GM19324 (cell line): Measurements from ENCODE around the gene ZNF587B.
"Not testable (repeated sequence)": the region's sequence is repeated elsewhere in the genome, so short reads cannot be mapped to it uniquely, and the experiment has no call there.

Experiments
- ATAC-seq: cut with Tn5 transposase; IDR thresholded peaks from one replicate; pipeline ENCODE4 v1.9.1; 2021; ENCODE audit warnings: mild to moderate bottlenecking, moderate library complexity; ENCODE audit not compliant: unreplicated experiment, low FRiP score

ZNF587B gene

DNA sequence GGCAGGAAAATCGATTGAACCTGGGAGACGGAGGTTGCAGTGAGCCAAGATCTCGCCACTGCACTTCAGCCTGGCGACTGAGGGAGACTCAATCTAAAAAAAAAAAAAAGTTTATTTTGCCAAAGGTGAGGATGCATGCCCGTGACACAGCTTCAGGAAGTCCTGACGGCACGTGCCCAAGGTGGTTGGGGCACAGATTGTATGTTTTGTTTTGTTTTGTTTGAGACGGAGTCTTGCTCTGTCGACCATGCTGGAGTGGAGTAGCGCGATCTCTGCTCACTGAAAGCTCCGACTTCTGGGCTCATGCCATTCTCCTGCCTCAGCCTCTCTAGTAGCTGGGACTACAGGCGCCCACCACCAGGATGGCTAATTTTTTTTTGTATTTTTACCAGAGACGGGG lies 12.1 kb upstream of the ZNF587B start:
- no peak for ATAC-seq

DNA sequence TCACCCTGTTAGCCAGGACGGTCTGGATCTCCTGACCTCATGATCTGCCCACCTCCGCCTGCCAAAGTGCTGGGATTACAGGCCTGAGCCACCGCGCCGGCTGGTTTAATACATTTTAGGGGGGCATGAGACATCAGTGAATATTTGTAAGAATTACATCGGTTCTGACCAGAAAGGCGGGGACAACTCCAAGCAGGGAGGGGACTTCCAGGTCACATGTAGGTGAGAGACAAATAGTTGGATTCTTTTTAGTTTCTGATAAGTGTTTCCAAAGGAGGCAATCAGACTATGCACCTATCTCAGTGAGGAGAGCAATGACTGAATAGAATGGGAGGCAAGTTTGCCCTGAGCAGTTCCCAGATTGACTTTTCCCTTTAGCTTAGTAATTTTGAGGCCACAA lies 11.7 kb upstream of the ZNF587B start:
- no peak for ATAC-seq

DNA sequence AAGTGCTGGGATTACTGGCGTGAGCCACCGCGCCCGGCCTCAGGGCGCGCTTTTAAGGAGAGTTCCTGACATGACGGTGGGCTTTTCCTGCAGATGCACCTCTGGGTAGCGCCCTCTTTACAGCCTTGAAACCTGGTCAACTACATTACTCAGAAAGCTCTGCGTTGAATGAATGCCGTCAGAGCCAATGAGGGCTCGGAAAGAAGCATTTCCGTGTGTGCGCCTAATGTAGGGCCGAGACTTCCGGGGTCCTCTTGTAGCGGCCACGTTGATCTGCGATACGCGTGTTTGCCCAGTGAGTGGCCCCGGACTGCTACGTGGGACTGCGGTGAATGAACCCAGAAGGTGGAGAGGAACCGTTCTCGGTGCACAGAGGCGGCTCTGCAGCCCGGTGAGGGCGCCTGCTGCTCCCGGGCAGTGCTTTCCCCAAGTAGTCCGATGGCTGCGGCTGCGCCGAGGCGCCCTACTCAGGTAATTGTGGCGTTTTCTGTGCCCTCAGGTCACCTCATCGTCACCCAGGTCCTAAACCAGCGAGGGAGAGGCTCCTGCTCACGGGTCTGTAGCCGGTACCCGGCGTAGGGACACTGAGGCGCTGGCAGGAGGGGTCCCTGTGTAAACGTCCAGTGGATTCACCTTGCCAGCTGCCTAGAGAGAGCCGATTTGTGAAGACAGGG lies 10.5 kb upstream of the ZNF587B start:
- peak; percentile 89 for ATAC-seq

DNA sequence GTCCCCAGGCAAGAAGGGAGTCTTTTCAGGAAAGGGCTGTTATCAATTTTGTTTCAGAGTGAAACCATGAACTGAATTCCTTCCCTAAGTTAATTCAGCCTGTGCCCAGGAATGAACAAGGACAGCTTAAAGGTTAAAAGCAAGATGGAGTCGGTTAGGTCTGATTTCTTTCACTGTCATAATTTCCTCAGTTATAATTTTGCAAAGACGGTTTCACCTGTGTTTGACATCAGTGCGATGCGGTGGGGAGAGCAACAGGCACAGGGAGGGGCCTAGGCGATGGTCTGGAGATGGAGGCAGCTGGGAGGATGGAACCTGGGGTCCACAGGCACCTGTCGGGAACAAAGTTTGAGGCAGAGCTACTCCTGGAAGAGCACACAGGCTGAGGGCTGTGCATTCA lies 9.5 kb upstream of the ZNF587B start:
- ATAC-seq = no peak

DNA sequence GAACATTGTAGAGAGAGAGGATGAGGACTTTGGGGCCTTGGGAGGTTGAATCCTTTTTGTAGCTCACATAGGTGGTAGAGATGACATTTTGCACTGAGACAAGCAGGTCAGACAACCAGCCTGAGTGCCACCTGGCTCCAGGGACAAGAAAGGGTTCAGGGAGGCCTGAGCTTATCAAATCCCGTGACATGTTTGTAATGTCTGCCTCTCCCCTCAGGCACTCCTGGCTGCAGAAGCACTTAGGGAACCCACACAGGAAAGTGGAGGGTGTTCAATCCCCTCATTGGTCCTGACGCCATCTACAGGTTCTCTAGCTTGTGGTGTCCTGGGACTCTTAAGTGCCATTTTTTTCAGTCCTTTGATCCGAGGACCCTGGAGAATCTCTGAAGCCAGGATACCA lies 9.0 kb upstream of the ZNF587B start:
- not testable (repeated sequence) for ATAC-seq

GRCh38 chr19:57821501-57821900 lies 8.6 kb upstream of the ZNF587B start:
- not testable (repeated sequence) for ATAC-seq

DNA sequence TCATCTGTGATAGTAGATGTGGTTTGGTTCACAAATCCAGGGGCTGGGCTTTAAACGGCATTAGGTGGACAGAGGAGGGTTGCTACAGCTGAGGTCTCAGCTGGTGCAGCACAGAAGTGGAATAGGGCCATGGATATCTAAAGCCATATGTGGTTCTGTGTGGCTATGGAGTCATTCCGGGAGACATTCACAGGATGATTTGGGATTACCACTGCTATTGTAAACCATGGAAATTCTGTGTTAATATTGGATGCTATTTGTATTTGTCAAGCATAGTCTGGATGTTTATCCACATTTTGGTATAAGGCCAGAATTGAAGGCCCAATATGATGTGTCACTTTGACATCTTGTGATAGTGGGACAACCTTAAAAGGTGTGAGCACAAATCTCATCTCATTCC lies 6.9 kb upstream of the ZNF587B start:
- ATAC-seq = not testable (repeated sequence)

- not testable (repeated sequence) for ATAC-seq
These were observed 6.5 kb upstream of the ZNF587B start for GRCh38 chr19:57823608-57824007.

DNA sequence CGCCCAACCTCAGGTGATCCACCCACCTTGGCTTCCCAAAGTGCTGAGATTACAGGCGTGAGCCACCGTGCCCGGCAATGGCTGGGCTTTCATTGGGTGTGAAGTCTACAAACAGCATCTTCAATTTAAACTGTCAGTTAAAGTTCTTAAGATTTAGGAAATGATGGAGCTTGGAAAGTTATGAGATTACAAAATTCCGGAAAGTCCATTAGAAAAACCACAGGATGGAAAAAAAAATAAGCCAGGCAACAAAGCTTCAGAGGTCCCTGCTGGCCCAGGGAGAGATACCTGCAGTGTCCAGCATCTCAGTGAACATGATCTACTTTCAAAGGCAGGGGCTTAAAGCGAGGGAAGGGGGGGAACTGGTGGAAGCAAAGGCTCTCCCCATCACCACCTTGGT lies 4.6 kb upstream of the ZNF587B start:
- no peak for ATAC-seq

GRCh38 chr19:57829316-57829715 lies 783 bp upstream of the ZNF587B start:
- no peak for ATAC-seq

GRCh38 chr19:57836991-57837390 lies 6.9 kb downstream of the ZNF587B start:
- ATAC-seq = not testable (repeated sequence)

DNA sequence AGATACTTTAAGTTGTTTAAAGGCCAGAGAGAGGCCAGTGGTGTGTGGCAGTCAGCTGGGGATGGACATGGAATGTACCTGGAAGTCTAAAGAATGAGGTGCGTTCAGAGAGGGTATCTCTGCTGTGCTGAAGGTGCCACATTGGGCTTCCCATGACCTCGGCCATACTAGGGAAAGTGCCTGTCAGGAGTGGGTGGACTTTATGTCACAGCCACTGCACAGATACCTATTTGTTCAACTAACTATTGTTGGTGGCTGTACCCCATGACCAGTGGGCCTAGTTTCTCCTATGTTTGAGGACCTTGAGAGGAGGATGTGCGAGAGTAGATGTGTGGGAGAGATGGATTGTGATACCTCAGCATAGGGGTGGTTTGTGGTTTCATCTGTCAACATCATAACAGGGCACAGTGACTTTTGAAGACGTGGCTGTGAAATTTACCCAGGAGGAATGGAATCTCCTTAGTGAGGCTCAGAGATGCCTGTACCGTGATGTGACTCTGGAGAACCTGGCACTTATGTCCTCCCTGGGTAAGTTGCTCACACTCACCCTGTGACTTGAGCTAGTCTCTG lies 8.6 kb downstream of the ZNF587B start:
- not testable (repeated sequence) for ATAC-seq

- no peak for ATAC-seq
These were observed 11.1 kb downstream of the ZNF587B start for GRCh38 chr19:57841122-57841763.

- not testable (repeated sequence) for ATAC-seq
These were observed 17.1 kb downstream of the ZNF587B start for GRCh38 chr19:57847164-57847563.

DNA sequence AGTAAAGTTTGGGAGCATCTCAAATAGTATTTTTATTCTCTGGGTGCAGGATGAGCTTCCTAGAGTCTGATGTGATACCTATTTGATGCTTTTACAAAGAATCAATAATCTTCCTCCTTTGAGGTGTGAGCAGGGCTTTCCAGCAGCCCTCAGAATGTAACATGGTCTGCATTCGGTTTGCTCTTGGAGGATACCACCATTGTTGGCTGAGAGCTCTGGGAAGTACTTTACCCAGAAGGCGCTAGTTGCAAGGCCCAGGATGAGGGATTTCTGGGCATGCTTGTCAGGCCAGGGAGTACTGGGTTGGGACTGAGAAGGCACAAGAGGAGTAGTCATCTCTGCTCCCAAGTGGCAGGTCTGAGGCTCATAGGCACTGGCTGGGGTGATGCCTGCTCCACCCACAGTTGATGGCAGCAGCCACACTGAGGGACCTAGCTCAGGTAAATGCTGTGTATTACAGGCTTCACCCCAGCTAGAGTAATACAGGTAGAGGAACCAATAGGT lies 19.1 kb downstream of the ZNF587B start:
- peak; percentile 29 for ATAC-seq

DNA sequence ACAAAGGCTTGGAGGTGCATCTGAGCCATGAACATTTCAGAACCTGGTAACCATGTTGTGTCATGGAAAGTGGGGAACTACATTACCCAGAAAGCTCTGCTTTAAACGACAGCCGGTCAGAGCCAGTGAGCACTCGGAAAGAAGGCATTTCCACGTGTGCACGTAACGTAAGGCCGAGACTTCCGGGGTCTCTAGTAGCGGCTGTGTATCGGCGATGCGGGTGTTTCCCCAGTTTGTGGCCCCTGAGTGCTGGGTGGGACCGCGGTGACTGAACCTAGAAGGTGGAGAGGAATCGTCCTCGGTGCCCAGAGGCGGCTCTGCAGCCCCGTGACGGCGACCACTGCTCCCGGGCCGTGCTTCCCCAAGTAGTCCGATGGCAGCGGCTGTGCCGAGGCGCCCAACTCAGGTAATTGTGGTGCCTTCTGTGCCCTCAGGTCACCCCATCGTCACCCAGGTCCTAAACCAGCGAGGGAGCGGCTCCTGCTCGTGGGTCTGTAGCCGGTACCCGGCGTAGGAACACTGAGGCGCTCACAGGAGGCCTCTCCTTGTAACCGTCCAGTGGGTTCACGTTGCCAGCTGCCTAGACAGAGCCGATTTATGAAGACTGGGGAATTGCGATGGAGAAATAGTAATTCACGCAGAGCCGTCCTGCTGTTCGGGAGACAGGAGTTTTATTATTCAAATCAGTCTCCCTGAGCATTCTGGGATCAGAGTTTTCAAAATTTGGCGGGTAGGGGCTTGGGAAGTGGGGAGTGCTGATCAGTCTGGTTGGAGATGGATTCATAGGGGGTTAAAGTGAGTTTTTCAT lies 19.8 kb downstream of the ZNF587B start, which contains the start of gene ZNF587:
TSS of gene ZNF587 (plus strand) at position 194 of the 808 bp plus-strand sequence. CDS start at position 374, 180 bp downstream.
- ATAC-seq = peak; percentile 86

DNA sequence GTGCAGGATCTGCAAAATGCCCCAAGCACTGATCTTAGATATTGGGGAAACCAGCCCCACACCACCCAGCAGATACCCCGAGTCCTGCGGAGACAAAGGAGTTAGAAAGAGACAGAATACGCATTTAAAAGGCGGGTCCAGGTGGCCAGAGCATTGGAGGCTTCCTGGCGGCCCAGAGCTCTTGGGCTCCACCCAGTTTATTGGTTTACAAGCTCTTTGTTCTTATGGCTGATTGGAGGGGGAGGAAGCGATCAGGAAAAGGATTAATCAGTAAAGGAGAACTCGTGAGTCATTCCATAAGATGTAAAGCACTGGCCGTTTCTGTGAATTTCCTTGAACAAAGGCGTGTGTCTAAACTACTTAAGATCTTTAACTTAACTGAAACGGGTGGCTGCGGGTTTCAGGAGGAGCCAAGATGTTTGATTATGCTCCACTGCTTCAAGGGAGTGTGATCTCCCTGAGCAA lies 20.5 kb downstream of the ZNF587B start:
- no peak for ATAC-seq

DNA sequence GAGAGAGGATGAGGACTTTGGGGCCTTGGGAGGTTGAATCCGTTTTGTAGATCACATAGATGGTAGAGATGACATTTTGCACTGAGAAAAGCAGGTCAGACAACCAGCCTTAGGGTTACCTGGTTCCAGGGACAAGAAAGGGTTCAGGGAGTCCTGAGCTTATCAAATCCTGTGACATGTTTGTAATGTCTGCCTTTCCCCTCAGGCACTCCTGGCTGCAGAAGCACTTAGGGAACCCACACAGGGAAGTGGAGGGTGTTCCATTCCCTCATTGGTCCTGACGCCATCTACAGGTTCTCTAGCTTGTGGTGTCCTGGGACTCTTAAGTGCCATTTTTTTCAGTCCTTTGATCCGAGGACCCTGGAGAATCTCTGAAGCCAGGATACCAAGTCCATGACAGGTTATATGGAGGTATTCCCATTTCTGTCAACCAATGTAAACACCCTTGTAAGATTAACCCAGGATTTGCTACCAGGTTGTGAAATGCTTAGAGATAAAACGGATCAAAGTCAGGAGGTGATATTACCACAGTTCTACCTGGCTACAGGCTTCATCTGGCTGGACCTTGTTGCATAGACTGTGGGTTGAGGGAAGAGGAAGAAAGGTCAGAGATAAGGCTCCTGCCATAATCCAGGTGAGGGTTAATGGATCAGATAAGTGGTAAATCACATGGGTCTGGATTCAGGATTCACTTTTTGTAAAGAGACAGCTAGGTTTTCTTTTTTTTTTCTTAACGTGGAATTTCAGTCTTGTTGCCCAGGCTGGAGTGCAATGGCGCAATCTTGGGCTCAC lies 21.9 kb downstream of the ZNF587B start:
- ATAC-seq = not testable (repeated sequence)

GRCh38 chr19:57854117-57854516 lies 24.0 kb downstream of the ZNF587B start:
- ATAC-seq = not testable (repeated sequence)

- not testable (repeated sequence) for ATAC-seq
These were observed 32.3 kb downstream of the ZNF587B start for GRCh38 chr19:57862351-57862750.
